Right renal cortex interstitium (tissue), 3 donors: ENCODE results near the gene SLC7A14. TPM values are rescaled to one million over a fixed set of nuclear protein-coding genes. Genes with fewer than 3 reads are reported as not detected.

Source experiments
- DNase-seq, 3 donors: peaks; one replicate each; pipeline ENCODE4 v3.0.0-alpha.2; 2013; ENCODE audit warnings: low read depth in 3 of 3, low spot score in 2 of 3
- polyA plus RNA-seq, 3 donors: library from polyadenylated mRNA; unstranded; fragments of 120-200 nt; gene quantifications; one replicate each; pipeline ENCODE4 v1.2.1, GENCODE V29; 2013; ENCODE audit not compliant: insufficient read length in 3 of 3

The SLC7A14 gene
- polyA plus RNA-seq, 3 donors = 1.2 to 2.3 (median 1.6) TPM

DNA sequence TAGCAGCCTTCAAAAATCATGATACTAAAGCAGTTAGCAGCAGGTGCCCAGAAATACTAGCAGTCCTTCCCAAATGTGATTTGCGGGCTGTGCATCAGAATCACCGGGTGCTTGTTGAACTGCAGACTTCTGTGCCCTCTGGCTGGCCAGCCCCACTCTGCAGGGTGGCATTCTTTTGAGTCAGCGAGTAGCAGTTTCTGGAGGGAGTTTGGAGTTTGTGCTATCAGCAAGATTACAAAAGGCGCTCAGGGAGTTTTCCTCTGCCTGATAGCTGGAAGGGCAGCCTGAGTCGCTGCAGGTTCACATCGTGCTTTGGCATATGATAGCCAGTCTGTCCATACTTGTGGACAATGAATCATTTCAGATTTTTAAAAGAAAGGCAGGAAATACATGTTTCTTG, 109.6 kb downstream of the SLC7A14 start:
- no peak for DNase-seq

DNA sequence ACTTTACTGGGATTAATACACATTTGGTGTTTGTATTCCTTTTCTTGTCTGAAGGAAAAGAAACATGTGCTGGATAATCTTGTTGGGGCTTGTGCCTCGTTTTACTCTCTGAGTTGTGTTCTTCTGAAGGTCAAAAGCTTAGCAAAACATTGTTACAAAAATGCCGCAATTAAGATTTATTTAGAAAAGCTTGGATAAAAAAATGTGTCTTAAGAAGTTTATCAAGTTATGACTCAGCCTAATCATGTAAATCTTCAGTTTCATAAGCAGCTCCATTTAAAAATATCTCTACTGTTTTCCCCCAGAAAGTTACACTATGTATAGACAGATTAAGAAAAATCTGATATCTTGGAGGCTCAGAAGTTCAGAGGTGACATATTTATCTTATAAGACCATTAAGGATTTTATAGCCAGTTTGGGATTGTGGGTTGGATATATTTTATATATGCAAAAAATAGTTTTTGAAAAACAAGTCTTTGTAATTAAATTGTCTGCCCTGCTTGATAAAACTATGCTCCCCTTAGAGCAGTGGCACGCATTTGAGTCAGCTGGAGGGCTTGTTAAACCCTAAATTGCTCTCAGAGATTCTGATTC, 110.7 kb downstream of the SLC7A14 start:
- peak in 1 of 3 donors; percentile 23 for DNase-seq

DNA sequence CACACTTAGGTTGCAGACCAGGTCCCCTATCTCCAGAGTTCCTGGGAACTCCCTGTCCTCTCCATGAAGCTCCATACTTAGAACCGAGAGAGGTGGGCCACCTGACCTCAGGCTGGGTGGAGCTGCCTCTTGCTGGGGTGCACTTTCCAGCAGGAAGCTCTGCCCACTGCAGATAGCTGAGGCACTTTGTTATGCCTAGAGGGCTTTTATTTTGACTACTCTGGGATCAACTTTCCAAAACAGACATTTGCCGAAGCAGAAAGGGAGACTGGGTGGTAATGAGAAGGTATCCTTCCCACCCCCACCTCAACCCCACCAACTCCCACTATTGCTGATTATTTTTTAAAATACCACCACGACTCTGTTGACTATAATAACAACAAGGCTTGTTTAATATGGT, 112.5 kb downstream of the SLC7A14 start:
- DNase-seq = no peak

DNA sequence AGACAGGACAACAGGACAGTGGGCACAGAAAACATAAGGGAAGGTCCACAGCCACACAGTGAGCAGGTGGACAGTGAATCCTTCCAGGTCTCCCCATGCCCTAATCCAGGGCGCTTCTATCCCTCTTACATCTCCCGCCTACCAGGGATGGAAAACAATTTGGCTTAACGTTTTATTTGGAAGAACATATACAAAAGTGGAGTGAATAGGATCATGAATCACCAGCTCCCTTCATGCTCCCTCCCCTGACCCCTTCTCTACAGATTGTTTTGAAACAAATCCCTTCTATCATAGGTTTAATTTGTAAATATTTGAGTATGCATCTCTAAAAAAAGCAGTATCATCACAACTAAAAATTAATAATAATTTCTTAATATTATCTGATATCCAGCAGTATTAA, 114.7 kb downstream of the SLC7A14 start:
- DNase-seq = no peak

DNA sequence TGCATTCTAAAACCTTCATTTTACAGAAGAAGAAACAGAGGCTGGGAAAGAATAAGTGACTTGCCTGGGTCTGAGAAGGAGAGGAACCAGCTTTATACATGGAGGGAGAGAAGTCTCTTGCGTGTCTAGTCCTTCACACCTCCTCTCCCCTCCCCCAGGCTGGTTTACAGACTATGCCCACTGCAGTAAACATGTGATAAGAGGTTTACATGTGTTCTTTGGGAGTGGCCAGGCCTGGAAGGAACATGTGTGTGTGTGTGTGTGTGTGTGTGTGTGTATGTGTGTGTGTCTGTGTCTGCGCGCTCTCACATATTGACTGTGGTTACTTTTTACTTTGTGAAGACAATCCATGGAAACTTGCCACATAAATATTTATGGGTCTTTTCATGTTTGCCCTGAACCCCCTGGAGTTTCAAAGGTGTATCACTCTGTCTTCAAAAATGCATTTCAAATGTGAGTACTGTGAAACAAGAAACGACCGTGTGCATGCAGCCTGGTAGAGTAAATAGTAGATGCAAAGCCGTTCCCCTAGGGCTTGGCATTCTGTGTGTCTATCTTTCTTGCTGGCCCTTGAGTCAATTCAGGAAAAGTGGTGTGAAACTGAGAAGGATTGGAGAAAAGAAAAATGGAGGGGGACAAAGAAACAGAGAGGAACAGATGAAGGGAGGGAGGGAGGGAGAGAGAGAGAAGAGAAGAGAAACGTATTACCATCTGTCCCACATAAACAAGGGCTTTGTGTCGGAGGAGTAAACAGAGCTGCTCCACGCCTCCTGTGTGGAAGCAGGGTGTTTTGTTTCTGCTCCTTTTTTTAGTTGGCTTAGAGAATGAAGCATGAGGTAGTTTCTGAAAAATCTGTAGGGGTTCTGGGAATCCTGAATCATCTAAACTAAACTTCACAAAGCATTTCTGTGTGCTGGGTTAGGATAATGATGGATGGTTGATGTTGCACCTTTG, 115.5 kb downstream of the SLC7A14 start:
- DNase-seq = peak in 1 of 3 donors; percentile 25

DNA sequence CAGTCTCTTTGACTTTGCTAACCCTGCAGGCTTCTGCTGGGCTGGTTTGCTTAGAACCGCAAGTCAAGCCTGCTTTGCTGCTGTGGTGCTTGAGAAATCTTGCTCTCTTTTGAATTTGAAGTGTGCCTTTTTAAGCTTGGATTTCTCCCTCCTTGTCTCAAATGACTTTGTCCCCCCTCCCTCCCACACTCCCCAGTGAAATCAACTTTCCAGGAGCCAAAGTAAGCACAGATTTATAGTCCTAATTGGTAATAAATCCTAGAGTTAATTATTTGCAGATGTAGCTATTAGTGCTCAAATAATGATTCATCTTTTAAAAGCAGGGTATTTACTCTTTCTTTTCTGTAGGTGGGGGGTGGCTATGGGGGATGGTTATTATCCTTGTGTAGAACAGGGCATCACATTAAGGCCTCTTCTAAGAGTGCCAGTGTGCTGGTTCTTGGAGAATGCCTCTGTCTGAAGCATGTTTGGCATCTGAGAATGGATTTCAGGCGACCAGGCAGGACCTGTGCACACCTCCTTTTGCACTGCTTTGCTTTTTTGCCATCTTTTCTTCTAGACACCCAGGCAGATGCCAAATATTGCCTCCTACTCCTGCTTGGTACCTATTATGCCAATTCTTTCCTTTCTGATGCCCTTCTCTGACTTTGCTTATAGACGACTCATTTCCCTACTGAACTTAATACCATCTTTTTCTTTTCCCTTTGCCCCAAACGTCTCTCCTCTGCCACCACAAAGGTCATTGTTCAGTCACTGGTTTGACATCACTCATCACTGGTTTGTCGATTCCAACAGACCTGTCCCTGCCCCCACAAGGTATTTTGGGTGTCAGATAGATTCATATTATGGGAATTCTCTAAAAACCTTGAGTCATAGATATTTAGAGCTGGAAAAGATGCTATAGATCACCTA, 116.5 kb downstream of the SLC7A14 start:
- DNase-seq = peak in 1 of 3 donors; percentile 62

DNA sequence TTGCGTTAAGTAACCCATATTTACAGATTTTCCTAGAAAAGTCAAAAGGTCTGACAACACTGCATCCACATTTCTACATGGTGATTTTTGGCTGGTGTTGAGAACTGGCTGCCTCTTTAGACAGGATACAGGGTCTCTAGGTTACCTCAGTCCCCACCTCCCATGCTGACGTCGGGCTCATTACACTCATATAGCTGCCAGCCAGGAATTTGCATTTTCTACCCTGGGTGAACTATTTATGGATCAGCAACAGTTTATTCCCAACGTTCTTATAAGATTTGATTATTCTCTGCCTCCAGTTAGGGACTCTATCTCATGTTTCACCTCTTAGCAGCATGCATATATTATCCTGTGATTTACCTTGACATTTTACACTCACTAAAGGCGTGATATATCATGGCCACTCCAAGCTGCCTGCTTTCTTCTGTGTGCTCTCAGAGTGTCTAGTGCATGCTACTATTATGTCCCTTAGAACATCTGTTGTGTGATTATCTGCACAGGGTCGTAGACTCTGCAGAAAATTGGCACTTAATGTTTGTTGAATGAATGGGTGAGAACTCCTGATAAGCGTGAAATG, 118.2 kb downstream of the SLC7A14 start:
- no peak for DNase-seq

DNA sequence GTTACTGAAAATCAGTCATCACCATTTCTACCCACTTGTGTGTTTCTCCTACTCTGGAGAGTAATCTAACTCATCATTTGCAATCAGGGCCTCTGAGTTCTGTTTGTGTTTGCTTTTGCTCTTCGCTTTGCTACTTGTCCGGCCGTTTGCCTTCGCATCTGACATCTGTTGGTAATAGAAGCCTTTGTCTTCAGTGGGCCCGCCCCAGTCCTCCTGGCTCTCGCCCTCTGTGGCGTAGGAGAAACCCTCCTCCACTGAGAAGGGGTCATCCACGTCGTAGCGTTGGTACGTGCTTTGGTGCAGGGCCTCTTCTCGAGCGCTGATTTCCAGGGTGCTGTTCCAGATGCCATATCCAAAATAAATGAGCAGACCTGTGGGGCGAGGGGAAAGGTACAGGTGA, 118.9 kb downstream of the SLC7A14 start:
- no peak for DNase-seq

DNA sequence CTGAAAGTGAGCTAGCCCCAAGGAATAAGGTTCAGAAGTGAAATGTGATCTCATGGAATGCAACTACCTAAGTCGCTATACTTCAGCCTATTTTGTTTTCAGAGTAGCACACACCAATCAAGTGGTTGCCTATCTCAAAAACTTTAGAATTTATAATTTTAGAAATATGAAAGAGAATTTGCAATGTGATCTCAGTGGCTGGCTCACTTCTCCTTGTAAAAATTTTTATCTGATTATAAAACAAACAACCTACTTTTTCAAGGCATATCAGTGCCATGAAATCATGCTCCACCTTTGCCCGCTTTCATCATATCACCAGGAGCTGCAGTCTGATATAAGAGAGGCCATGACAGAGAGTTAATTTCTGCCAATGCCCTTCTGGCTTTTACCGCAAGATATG, 119.9 kb downstream of the SLC7A14 start:
- DNase-seq = no peak

DNA sequence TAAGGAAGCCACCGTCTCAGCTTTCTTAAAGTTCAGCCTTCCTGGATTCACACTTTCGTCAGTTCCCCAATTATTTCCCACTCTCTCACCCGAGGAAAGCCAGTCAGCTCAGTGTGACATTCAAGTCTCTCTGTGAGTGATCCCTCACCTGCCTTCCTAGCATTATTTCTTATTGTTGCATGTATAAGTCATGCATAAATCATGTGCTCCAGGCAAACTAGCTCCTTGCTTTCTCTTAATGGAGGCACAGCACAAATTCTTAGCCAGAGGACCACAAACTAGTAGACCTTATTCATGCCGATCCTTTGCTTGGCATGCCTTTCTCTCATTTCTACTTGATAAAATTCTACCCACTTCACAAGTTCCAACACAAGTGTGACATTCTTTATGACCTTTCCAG, 122.9 kb downstream of the SLC7A14 start:
- no peak for DNase-seq

DNA sequence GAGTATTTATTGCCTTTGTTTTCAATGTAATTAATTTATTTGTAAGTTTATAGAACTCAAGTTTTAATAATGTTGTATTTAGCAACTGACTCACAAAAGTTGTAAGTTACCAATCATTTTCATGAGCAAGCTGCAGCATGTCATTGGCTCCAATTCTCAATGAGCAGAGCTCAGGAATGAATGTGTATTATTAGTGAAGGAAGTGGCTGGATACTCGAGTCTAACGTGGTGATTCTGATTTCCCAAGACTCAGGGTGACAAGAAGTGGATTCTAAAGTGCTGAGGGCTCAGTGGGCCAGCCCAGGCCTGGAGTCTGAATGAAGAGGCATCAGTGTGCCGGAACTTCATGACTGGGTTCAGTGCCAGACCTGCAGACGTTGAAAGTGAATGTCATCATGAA, 127.6 kb downstream of the SLC7A14 start:
- DNase-seq = no peak

DNA sequence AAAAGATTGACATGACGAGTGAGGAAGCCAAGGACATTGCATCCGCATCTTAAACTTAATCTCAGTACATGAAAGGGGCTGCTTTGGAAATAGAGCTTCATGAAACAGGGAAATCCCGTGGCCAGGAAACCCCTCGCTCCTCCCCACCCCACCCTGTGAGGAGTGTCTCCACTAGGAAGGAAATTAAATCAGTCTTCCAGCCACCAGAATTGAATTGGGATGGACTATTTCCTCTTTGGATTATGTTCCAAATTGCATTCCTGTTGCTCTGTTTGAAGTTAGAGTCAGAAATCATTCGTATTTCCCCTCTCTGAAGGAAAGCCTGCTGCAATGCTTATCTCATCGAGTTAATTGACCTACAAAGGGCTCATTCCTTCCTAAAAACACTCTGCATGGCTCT, 131.4 kb downstream of the SLC7A14 start:
- DNase-seq = no peak

DNA sequence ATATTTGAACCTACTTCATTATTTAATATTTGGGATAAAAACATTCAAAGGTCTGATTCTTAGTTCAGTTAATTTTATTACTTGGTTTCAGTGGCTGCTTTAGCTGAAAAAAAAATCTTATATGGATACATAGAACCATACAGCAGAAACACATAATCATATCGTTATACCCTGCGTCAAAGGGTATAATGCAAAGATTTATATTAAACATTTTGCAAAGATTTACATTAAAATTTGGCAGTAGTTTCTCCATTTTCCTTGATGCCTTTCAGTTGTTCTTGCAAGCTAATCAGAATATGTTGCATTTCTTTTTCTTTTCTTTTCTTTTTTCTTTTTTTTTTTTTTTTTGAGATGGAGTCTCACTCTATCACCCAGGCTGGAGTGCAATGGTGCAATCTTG, 135.8 kb downstream of the SLC7A14 start:
- DNase-seq = no peak

DNA sequence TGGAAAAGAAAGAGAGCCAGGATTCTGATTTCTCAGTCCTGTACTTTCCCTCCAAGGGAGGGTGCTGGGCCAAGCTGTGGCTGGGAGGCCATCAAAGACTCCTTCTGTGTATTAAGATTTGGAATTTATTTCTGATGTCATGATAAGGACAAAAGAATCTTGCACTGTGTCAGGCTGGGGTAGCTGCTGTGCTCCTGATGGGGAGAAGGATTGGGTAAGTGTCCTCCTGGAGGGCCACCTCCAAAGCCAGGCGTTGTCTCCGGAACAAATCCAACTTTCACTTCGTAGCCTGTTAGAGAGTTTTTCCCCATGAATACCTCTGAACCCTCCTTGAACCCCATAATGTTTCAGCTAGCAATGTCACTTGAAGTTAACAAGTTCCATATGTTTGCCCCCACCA, 137.3 kb downstream of the SLC7A14 start:
- no peak for DNase-seq

DNA sequence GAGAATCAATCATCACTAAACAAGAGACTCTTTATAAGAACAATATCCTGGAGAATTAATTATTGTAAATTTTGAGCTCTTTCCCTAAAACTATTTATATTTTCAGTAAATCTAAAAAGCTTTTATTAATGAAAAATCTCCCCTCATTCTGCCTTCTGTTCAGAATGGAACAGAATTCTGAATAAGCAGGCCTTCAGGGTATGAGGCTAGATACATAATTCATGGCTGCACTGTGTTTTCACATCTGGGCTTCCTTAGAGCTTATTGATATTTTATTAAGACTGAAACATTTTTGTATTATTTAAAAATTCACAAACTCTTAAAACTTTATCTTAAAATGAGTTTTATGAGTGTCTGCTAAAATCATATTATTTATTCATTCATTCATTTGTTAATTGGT, 142.4 kb downstream of the SLC7A14 start:
- DNase-seq = no peak

DNA sequence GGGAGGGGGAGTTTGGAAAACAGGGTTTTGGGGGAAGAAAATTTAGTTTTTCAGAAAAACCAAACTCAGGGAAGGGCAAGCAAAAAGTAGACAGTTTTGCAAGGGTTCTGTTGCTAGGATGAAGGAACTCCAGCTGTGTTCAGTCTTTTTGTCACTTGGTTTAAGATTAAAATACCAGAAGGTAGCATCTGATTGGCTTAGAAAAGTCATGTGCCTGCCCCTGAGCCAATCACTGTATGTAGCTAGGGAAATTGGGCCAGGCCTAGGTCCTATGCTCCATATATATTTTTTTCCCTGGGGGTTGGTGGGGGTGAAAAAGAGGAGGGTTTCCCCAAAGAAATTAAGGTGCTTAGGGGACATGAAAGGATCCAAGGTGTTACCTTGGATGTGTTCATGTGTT, 142.9 kb downstream of the SLC7A14 start:
- DNase-seq = no peak

DNA sequence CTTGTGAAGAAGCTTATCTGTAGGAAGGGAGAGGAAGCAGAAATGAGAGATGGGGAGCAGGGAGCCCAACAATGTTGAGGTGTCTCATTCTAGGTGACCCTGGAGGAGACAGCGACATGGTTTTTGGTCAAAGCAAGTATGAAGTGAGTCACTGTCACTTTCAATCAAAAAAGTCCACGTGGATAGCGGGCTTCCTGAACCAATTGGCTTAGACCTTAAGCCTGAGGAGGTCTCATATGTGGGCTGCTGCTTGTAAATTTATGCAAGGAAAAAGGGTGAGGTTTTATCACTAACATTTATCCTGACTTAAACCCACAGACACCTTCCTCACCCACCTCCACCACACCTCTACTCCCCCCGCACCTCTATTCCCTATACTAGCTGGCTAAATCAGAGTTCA, 144.5 kb downstream of the SLC7A14 start:
- DNase-seq = no peak

DNA sequence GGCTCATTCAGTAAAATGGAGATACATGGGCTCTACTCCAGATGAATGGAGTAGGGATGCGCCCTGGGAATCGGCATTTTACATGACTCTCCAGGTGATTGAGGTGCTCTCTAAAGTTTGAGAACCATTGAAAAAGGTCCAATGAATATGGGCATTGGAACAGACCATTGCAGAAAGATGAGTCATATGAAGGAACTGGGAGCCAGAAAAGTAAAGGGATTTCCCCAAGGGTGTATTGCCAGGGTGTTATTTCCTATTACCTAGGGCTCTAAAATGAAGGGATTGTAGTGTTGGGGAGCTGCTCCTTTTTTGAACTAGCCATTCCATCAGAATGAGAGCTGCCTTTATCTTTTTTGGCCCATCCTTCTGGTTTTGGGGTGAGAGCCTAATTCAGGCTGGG, 145.5 kb downstream of the SLC7A14 start:
- DNase-seq = no peak

DNA sequence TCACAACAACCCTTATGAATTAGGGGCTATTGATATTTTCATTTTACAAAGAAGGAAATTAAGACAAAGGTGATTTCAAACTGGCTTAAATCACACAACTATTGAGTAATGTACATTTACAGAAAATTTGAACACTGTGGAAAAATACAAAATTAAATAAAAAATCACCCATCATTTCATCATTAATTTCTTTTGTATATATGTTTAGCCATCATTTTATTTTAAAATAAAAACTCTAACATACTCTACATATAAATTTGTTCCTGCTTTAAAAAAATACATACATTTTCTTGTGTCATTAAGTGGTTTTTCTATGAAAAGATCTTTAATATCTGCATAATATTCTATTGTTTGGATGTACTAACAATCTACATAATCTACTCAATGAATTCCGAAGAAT, 147.0 kb downstream of the SLC7A14 start:
- no peak for DNase-seq

DNA sequence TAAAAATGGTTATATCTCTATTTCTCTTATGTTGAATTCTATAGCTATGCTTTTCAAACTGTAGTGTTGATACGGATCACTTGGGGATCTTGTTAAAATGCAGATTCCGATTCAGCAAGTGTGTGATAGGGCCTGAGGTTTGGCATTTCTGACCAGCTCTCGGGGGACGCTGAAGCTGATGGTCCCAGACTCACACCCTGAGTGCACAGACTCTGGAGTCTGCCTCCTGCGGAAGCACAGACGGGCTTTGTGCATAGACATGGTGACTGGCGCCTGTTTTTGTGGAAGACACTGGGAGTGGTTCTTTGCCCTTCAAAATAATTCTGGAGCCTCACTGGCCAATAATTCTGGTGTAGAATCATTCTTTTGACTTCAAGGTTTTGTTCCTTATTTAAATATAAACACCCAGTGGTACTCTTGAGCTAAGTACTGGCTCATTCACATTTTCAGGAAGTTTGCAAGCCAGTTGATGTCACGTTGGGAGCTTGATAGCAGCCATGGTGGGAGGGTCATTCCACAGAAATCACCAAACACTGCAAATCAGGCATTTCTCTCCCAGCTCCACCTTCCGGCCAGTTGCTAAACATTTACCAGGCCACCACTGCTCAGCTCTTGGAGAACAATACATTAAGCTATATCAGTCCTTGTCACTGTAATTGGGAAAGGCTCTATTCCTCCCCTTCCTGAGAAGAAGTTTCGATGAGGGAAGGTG, 148.0 kb downstream of the SLC7A14 start:
- no peak for DNase-seq
